Heart left ventricle (tissue), 16 donors: ENCODE results near the gene FZD1. TPM values are rescaled to one million over a fixed set of nuclear protein-coding genes. Genes with fewer than 3 reads are reported as not detected.

ENCODE experiments used
- ATAC-seq, 4 donors: fragments of 200-7000 bp; cut with Tn5 transposase; one replicate each; pipeline ENCODE4 v1.9.1; 2020 to 2022; ENCODE audit warnings: moderate library complexity in 4 of 4, mild to moderate bottlenecking in 3 of 4, moderate number of reproducible peaks in 1 of 4
- DNase-seq, 5 donors: peaks; one replicate each; pipeline ENCODE4 v3.0.0-alpha.2; 2020
- H3K27ac ChIP-seq, 12 donors: fragments of 200-600 bp; sonication (generic) in 4 of 12; one replicate each; pipeline versions ENCODE4 v1.5.0 to v1.8.0; 2016 to 2022; ENCODE audit warnings: mild to moderate bottlenecking in 2 of 12
- H3K27me3 ChIP-seq, 9 donors: fragments of 200-600 bp; sonication (generic) in 2 of 9; one replicate each; pipeline versions ENCODE4 v1.5.1 to v1.8.0; 2016 to 2022; ENCODE audit warnings: mild to moderate bottlenecking in 3 of 9
- H3K36me3 ChIP-seq, 9 donors: fragments of 200-600 bp; sonication (generic) in 2 of 9; one replicate each; pipeline versions ENCODE4 v1.5.0 to v1.8.0; 2018 to 2022; ENCODE audit warnings: mild to moderate bottlenecking in 2 of 9
- H3K4me1 ChIP-seq, 12 donors: fragments of 200-600 bp; sonication (generic) in 4 of 12; one replicate each; pipeline versions ENCODE4 v1.5.0 to v1.8.0; 2016 to 2022; ENCODE audit warnings: mild to moderate bottlenecking in 3 of 12
- H3K4me3 ChIP-seq, 12 donors: fragments of 200-600 bp; sonication (generic) in 4 of 12; one replicate each; pipeline versions ENCODE4 v1.5.0 to v1.8.0; 2017 to 2022; ENCODE audit warnings: mild to moderate bottlenecking in 9 of 12, moderate library complexity in 4 of 12
- H3K9me3 ChIP-seq, 12 donors: fragments of 200-600 bp; sonication (generic) in 4 of 12; one replicate each; pipeline versions ENCODE4 v1.5.0 to v1.8.0; 2016 to 2022; ENCODE audit warnings: mild to moderate bottlenecking in 1 of 12
- CTCF ChIP-seq, 12 donors: fragments of 200-600 bp; sonication (generic) in 4 of 12; IDR thresholded peaks; one replicate each; pipeline versions ENCODE4 v1.5.0 to v1.8.0; 2018 to 2022; ENCODE audit warnings: antibody characterized with exemption in 12 of 12, mild to moderate bottlenecking in 5 of 12
- POLR2A ChIP-seq, 2 donors: fragments of 450-650 bp; IDR thresholded peaks; one replicate each; pipeline ENCODE4 v1.6.1; 2017; ENCODE audit warnings: antibody characterized with exemption in 2 of 2, mild to moderate bottlenecking in 2 of 2, moderate library complexity in 2 of 2
- WGBS, 4 donors: extraction: QIAGEN DNeasy Blood & Tissue Kit in 2 of 4; methylation state at CpG; one replicate each; pipeline versions ENCODE4 v1.1.5 to v1.1.7; 2013 to 2018; 5-methylcytosine and 5-hydroxymethylcytosine counted together
- intact Hi-C, 10 donors: fragments of 100-400 bp; cut with DNase I; formaldehyde crosslinking; loops; one replicate each; pipeline versions ENCODE4 v1.11.1 to v1.14.2; 2022
- polyA plus RNA-seq, 2 donors: library from polyadenylated mRNA; stranded (reverse); fragments of 200-250 nt; gene quantifications; one replicate each; pipeline ENCODE4 v1.2.3, GENCODE V29; 2013
- total RNA-seq, 9 donors: library from RNA; depleted of rRNA in 2 of 9; stranded (reverse); fragments of >200 nt in 2 of 9; fragmentation: NEBNext Ultra II Directional in 3 of 9; extraction: Animal tissue kit (Norgen Biotek cat#: 25700) in 3 of 9; gene quantifications; one replicate each; pipeline versions ENCODE4 v1.1.0 to v1.2.4, GENCODE V29; 2016 to 2023
- donor health status: ischemic (EF 13 %, LVEDD 7.1; RV severe dilation, severe dysfunction).
- donor health status: healthy with polysubstance abuse.
- donor health status: DM: no; HTN: yes; CAD: no.
- donor health status: DM: no; HTN: no; CAD: no.
- donor health status: ischemic (EF 25% LVEDD 6.9; RV normal size, moderate dysfunction).
- donor health status: ischemic (EF 25% LVEDD 5.7; RV mildly dilated, moderate dysfunction).
- donor health status: healthy.
- donor health status: DM: yes; HTN: yes; CAD: no.
- donor health status: ischemic (EF 35%, LVEDD 5.7; RV mildly dilated, moderate dysfunction).
- donor health status: nonischemic (EF 11% LVEDD 7.7; RV severe dilation, severe dysfunction).
- donor health status: DM: yes; HTN: yes; CAD: no.
- donor health status: PGD.
- donor health status: ischemic (EF 29% LVEDD 5.4; RV normal size, mild dysfunction).
- donor health status: nonischemic (EF 23%, LVEDD 6.1; RV moderate dilation, normal function).

Gene FZD1
- total and polyA plus RNA-seq, 11 donors = 4.7 to 29.8 (median 16.5) TPM

GRCh38 chr7:91249506-91250233 lies 14.6 kb upstream of the FZD1 start:
- DNase-seq (no peak), ATAC-seq (no peak)
- Histone ChIP-seq H3K4me1 (no peaks in the 10 kb centered on the region), H3K27ac (no peak overlapping the region), H3K36me3 (no peaks in the 10 kb centered on the region), H3K9me3 (peaks cover 0 to 4% (median 0%) of the 10 kb centered on the region in 12 donors), H3K4me3 (no peak overlapping the region), H3K27me3 (no peaks in the 10 kb centered on the region)
- 83 to 86% (median 84%) methylated on average over 4 of the region's 4 CpGs for WGBS, 4 donors
- TF ChIP-seq CTCF (IDR thresholded peaks at IDR 0.05) = no peak
- no peak for TF ChIP-seq POLR2A (IDR thresholded peaks at IDR 0.05)
- intact Hi-C loops = loop anchor here in 1 of 10 donors (10.0 kb wide), 1 partner anchor 155 kb away; no protein-coding TSS in a partner anchor

GRCh38 chr7:91250706-91251105 lies 13.5 kb upstream of the FZD1 start:
- Histone ChIP-seq H3K4me3 (no peak overlapping the region), H3K36me3 (no peaks in the 10 kb centered on the region), H3K9me3 (peaks cover 0 to 11% (median 0%) of the 10 kb centered on the region in 12 donors), H3K27me3 (no peaks in the 10 kb centered on the region), H3K27ac (no peak overlapping the region), H3K4me1 (no peaks in the 10 kb centered on the region)
- ATAC-seq (no peak), DNase-seq (no peak)
- intact Hi-C loops = loop anchor here in 1 of 10 donors (10.0 kb wide), 1 partner anchor 156 kb away; no protein-coding TSS in a partner anchor
- WGBS, 4 donors = 87 to 95% (median 92%) methylated on average over 4 of the region's 4 CpGs
- TF ChIP-seq CTCF (IDR thresholded peaks at IDR 0.05) (no peak), POLR2A (IDR thresholded peaks at IDR 0.05) (no peak)

- intact Hi-C loops = loop anchor here in 1 of 10 donors (10.0 kb wide), 1 partner anchor 157 kb away; no protein-coding TSS in a partner anchor
- DNase-seq (no peak), ATAC-seq (no peak)
- Histone ChIP-seq H3K27me3 (no peaks in the 10 kb centered on the region), H3K9me3 (peaks cover 0 to 22% (median 2%) of the 10 kb centered on the region in 12 donors), H3K4me3 (no peak overlapping the region), H3K27ac (no peak overlapping the region), H3K4me1 (no peaks in the 10 kb centered on the region), H3K36me3 (no peaks in the 10 kb centered on the region)
- WGBS, 4 donors = 91 to 100% (median 97%) methylated on average over 3 of the region's 3 CpGs
- TF ChIP-seq POLR2A (IDR thresholded peaks at IDR 0.05) (no peak), CTCF (IDR thresholded peaks at IDR 0.05) (no peak)
Observed at GRCh38 chr7:91251877-91252276, 12.4 kb upstream of the FZD1 start.

- H3K4me3 ChIP-seq = peak overlapping the region; percentile 55 to 95 (median 84)
- peak in 1 of 12 donors; percentile 18 for TF ChIP-seq CTCF (IDR thresholded peaks at IDR 0.05)
- no peak for TF ChIP-seq POLR2A (IDR thresholded peaks at IDR 0.05)
- peaks cover 0 to 15% (median 0%) of the 10 kb centered on the region in 9 donors for H3K27me3 ChIP-seq
- peak overlapping the region; percentile 84 to 97 (median 94) for H3K27ac ChIP-seq
- WGBS, 4 donors = 0 to 1% (median 0%) methylated on average over 32 of the region's 32 CpGs
- no peaks in the 10 kb centered on the region for H3K36me3 ChIP-seq
- H3K4me1 ChIP-seq = peaks cover 0 to 35% (median 17%) of the 10 kb centered on the region in 12 donors
- intact Hi-C loops = loop anchor here in 7 of 10 donors (1.0 to 10.0 kb wide), 8 partner anchors 171 to 619 kb away; partner anchors contain the start of gene MTERF1 (in 1 of the 7)
- ATAC-seq = peak in 2 of 4 donors; percentile 26 to 31
- DNase-seq = peak; percentile 35 to 81 (median 56)
- H3K9me3 ChIP-seq = no peaks in the 10 kb centered on the region
Observed at GRCh38 chr7:91263384-91264045, 718 bp upstream of the FZD1 start.
